NT2/D1 (cell line): Measurements from ENCODE around the gene RNASE1.

Source experiments
- SUZ12 ChIP-seq: IDR thresholded peaks from 2 replicates; pipeline ENCODE4 v1.6.1; 2011; ENCODE audit not compliant: insufficient read length, insufficient read depth; ENCODE audit errors: extremely low read depth
- YY1 ChIP-seq: IDR thresholded peaks from 2 replicates; pipeline ENCODE4 v1.6.1; 2011; ENCODE audit not compliant: insufficient read length, insufficient read depth
- ZNF274 ChIP-seq: IDR thresholded peaks from 2 replicates; pipeline ENCODE4 v1.6.1; 2011; ENCODE audit warnings: mild to moderate bottlenecking, low read depth, low read length

- TF ChIP-seq YY1 (no peak), SUZ12 (no peak), ZNF274 (no peak)
Measured at GRCh38 chr14:20807304-20808161, 4.9 kb upstream of the RNASE1 start.
